ELR (cell line): ENCODE measurements around the gene SPRN.
"Not testable (repeated sequence)": the region's sequence is repeated elsewhere in the genome, so short reads cannot be mapped to it uniquely, and the experiment has no call there.

Experiments used
- DNase-seq: peaks from one replicate; pipeline ENCODE4 v3.0.0-alpha.2; 2015; ENCODE audit warnings: low read depth

SPRN gene, protein sequence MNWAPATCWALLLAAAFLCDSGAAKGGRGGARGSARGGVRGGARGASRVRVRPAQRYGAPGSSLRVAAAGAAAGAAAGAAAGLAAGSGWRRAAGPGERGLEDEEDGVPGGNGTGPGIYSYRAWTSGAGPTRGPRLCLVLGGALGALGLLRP

DNA sequence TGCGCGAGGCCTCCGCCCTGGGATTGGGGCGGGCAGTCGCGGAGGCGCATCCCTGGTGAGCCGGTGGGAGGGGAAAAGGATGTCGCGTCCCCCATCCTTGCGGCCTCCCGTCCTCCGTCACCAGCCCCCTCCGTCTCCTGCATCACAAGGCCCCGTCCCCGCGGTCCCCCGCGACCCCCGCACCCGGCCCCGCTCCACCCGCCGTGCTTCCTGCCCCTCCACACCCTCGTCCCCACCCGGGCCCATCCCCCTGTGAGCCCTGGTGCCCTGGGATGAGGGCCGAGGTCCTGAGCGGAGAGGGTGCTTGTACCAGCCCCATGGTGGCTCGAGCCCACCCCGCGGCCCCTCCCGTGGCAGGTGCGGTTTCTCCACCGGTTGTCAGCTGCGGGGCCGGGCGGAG lies at the start of gene SPRN:
Gene SPRN, minus strand, starts transcription at position 25 of the 400 bp plus-strand sequence. CDS start 944 bp downstream, outside the sequence.
- not testable (repeated sequence) for DNase-seq

DNA sequence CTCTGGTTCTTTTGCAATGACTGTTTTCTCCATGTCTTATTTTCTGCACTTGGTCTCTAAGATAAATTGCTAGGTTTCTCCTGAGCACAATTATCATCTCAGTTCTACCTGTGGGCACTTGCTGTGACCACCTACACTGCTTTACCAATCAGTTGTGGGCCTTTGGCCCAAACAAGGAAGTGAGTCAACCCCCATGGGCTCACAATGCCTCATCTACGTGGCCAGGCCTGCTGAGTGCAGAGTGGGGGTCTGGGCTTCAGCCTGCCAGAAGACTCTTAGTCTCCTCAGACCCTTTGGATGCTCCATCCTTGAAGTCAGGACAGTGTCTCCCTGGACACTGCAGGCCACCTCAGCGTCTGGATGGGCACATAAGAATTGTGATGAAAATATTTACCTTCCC lies 49.6 kb upstream of the SPRN start:
- DNase-seq, result no peak

DNA sequence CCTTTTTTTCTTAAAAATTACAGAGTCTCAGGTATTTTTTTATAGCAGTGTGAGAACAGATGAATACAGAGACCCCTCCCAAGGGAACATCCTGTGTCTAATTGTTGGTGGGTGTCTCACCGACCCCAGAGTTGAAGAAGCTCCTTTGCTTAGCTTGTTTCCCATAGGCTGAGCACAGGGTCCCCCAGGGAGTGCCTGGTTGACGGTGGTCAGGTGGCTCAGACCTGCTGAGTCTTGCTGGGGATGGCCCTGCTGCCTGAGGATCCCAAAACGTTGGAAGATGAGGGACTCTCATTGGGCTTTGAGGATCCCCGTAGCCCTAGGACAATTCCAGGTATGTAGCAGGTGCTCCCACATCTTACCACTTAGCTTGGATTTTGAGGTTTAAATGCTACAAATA lies 48.8 kb upstream of the SPRN start:
- no peak for DNase-seq

DNA sequence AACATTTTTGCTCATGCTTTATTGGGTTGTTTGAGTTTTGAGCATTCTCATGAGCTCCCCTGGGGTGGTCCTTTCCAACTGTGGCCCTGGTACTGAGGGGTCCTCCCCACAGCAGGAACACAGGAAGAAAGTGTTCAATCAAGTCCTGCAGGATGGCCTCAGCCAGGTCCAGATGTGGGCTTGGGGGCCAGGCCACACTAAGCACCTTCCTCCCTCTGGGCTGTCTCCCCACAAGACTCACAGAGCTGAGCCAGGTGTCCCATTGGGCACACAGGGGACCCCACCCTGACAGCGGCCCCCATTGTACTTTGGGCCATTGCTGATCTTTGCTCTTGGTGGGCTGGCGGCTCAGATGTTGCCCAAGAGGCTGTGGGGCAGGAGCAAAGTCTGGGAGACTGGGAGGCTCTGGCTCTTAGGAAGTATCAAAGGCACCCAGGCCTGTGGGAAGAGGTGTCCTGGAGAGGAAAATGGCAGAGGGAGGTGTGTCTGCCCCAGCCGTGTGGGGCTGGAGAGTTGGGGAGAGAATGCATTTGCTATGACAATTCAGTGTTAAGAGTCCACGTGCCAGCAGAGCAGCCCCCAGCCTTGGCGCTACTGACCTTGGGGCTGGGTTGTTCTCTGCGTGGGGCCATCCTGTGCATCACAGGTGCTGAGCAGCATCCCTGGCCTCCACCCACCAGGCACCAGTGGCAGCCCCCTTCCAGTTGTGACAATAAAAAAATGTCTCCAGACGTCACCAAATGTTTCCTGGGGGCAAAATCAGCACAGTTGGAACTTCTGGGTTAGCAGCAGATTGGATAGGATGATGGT lies 47.1 kb upstream of the SPRN start:
- DNase-seq, result no peak

DNA sequence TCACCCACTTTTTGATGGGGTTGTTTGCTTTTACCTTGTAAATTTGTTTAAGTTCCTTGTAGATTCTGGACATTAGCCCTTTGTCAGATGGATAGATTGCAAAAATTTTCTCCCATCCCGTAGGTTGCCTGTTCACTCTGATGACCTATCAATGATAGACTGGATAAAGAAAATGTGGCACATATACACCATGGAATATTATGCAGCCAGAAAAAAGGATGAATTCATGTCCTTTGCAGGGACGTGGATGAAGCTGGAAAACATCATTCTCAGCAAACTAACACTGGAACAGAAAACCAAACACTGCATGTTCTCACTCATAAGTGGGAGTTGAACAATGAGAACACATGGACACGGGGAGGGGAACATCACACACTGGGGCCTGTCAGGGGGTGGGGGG lies 44.8 kb upstream of the SPRN start:
- DNase-seq, result not testable (repeated sequence)

DNA sequence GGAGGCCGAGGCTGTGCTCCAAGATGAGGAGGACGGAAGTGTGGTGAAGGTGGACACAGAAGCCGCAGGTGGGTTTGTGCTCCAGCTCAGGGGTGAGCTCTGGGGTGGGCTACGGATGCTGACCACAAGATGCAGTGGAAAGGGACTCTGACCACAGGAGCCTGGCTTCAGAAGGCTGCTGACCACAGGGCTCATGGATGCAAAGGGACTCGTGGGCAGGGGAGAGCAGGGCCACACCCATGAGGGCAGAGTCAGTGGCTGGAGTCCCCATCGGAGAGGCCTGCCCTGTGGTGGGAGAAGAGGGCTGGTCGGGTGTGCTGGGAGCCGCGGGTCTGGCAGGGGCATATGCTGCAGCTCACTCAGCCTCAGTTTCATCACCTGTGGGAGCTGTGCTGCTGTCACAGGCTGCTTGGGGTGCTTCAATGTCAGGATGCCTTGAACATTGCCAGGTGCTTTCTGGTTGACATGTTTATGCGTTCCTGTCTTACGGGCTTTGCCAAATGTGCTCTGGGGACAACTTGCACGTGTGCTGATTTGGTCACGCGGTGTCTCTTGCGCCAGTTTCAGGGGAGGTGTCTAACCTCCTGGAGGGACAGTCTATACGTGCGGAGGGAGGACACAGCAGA lies 43.0 kb upstream of the SPRN start:
- DNase-seq, result no peak

DNA sequence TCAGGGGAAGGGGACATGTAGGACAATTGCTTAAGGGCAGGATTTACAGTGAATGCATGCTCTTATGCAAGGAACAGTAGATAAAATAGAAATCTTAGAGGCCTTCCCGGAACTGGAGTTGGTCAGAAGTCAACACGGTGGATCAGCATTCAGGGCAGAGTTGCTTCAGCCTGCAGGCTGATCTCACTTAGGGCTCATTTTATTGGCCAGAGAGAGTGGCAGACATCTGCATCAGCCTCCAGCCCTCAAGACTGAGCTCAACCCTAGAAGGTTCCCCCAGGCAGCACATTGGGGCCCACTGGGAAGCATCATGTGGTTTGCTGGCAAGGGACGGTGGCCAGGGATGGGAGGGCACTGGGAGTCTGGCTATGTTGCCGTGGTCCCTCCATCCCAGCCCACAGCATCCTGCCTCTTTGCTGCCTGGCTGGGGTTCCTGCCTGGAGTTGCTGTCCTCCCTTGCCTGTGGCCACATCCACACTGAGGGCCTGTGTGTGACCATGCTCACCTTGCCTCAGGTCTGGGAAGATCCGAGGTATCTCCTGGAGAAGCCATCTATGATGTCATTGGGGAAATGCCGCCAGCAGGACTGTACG lies 42.4 kb upstream of the SPRN start:
- no peak for DNase-seq

DNA sequence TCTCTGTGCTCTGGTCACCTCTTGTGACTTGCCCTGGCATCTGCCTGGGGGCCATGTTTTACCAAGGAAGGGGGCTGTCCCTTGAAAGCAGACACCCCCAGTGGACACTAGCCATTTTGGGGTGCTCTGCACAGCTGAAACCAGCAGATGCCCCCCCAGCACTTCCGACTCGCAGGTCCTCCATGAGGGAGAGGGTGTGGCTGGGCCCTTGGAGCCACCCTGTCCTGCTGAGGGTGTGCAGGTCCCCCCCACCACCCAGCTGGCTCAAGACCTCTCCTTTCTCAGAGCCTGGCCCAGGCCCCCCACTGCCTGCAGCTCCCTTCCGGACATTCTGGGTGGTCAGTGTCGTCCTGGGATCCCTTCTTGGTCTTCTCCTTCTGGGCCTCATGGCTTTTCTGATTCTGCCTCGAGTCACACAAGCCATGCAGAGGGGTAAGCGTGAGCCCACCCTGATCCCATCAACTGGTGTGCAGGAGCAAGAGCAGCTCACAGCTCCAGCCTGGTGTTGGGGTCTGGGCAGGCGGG lies 41.6 kb upstream of the SPRN start:
- DNase-seq, result no peak

DNA sequence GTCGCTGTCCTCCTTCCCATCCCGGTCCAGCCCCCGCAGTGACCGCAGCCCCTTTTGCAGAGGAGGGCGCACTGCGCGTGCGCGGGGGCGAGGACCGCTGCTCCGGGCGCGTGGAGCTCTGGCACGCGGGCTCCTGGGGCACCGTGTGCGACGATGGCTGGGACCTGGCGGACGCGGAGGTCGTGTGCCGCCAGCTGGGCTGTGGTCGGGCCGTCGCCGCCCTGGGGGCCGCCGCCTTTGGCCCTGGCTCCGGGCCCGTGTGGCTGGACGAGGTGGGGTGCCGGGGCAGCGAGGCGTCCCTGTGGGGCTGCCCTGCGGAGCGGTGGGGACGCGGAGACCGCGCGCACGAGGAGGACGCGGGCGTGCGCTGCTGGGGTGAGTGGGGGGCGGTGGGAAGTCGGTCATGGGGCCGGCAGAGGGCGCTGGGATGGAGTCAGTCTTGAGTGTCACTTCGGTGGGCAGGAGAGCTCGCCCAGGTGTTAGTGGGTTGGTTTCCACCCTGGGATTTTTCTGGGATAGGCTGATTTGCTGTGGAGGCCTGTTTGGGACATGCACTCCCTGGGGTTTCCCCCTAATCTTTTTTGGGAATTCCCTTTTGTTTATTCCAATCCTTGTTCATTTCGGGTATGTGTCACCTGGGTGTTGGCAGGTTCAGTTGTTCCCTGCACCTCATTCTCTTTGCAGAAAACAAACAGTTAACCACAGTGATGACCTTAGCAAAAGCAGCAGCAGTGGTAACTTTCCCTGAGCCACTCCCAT lies 40.9 kb upstream of the SPRN start:
- DNase-seq, result no peak

DNA sequence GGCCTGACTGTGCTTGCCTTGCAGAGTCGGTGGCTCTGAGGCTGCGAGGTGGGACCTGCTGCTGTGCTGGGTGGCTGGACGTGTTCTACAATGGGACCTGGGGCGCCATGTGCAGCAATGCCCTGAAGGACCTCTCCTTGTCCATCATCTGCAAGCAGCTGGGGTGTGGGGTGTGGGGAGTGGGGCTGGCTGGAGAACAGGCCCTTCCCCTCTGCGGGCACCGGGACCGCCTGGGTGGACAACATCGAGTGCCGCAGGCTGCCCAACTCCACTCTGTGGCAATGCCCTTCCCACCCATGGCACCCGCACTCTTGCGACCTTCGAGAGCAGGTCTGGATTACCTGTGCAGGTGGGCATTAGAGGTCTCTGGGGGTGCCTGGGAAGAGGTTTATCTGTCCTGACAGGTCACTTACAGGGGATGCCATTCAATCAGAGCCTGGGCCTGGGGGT lies 40.2 kb upstream of the SPRN start:
- no peak for DNase-seq

DNA sequence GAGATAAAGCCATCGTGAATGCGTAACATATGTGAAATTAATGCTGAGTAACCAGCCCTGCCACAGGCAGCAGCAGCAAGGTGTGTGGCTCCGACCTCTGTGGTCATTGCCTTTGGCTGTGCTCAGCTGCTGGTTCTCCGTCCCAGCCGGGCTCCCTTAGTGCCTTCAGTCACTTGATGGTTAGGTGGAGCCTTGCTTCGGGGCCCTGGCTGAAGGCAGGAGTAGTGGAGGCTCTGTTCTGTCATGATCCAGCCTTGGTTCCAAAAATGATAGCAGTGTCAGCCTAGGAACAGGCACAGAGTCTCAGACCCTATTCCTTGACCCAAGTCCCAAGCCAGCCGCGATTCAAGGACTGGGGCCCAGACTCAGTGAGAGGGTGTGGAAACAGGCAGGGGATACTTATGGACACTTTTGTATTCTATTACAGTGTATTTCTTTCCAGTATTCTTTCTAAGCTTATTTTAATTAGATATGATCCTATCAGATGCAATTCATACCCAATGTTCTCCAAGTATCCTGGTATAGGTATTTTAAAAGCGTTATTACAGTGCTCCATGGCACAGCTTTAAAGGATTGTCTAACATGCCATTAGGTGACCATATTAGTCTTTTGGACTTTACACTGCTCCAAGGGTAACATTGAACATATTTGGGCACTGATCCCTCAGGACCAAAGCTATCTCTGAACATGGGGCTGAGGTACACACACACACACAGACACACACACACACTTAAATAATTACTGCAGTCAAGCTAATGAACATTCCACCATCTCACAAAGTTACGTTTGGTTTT lies 38.3 kb upstream of the SPRN start:
- DNase-seq, result no peak

DNA sequence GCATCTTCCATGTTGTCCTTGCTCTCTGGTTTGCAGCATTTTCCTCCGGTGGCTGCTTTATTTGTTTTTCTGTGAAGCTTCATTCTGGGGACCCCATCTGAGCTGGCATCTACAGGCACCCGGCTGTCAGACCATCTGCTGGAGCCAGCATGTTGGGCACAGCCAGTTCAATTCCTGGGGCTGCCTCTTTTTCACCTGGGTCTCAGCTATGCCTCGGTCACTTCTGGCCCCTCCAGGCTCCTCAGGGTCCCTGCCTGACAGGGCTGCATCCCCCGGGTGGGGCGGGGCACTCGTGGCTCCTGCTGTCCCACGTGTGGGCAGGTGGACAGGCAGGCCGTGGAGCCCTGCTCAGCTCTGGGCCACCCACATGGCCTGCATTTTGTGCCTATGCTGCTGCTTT lies 37.4 kb upstream of the SPRN start:
- DNase-seq, result no peak

DNA sequence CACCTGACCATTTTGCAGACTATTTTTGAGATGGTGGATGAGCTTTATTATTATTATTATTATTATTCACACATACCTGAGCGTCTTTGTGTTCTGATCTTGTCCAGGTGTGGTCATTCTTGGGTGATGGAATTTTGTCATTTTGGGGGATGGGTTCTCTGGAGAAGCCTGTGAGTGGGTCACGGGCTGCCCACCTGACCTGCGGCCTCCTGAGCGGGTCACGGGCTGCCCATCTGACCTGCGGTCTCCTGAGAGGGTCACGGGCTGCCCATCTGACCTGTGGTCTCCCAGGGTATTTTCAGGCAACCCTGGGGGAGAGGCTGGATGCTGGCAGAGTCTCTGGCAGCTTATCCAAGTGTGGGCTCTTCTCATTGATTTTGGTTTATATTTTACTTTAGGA lies 36.6 kb upstream of the SPRN start:
- DNase-seq, result no peak

DNA sequence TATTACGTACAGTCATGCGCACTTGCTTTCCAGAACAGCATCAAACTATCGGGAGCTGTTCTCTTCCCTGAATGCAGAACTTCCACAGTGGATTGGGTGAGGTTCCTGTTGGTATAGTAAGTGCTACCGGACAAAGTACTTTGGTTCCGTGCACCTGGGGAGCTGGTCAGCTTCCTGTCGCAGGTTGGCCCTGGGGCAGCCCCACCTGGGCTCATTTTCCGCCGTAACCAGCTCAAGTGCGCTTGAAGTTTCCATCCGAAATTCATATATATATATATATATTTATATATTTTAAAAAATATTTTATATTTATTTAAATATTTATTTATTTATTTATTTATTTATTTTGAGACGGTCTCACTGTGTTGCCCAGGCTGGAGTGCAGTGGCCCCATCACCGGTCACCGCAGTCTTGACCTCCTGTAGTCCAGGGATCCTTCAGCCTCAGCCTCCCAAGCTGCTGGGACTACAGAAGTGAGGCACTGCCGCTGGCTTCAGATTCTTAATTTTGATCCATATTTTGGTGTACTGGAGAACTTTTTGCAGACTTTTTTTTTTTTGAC lies 35.9 kb upstream of the SPRN start:
- DNase-seq, result no peak

DNA sequence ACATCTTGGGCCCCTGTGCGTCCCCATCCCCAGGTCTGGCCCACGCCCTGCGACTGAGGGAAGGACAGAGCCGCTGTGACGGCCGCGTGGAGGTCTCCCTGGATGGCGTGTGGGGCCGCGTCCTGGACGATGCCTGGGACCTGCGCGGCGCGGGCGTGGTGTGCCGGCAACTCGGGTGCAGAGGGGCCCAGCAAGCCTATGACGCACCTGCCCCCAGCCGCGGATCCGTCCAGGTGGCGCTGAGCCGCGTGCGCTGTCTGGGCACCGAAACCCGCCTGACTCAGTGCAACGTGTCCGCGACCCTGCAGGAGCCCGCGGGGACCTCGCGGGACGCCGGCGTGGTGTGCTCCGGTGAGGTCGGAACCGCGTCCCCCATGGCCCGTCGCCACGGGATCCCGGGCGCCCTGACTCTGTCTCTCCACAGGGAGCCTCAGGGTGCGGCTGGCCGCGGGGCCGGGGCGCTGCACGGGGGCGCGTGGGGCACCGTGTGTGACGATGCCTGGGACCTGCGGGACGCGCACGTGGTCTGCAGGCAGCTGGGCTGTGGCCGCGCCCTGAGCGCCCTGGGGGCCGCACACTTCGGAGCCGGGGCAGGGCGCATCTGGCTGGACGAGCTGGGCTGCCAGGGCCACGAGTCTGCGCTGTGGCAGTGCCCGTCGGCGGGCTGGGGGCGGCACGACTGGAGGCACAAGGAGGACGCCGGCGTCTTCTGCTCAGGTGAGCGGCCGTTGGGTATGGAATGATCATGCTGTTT lies 35.2 kb upstream of the SPRN start:
- no peak for DNase-seq

DNA sequence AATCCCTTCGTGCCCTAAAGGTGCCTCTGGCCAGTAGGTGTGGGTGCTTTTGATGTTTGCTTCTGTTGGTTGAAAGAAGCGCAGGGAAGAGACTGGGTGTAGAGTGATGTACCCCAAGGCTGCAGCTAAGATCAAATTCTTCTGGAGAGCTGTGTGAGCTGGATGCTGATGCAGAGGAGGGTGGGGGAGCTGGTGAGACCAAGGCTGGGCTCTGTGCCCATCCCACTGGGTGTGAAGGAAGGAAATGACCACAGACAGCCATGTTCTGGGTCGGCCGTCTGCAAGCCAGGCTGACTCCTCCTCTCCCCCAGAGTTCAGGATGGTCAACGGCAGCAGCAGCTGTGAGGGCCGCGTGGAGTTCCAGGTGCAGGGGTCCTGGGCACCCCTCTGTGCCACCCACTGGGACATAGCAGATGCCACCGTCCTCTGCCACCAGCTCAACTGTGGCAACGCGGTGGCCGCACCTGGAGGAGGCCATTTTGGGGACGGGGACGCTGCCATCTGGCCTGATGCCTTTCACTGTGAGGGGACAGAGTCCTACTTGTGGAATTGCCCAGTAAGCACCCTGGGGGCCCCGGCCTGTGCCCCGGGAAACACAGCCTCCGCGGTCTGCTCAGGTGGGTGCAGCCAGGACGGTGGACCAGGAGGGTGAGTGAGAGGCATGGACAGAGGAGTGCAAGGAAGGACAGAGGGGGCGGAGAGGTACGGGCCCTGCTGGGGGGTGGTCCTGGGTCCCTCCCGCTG lies 34.5 kb upstream of the SPRN start:
- no peak for DNase-seq

DNA sequence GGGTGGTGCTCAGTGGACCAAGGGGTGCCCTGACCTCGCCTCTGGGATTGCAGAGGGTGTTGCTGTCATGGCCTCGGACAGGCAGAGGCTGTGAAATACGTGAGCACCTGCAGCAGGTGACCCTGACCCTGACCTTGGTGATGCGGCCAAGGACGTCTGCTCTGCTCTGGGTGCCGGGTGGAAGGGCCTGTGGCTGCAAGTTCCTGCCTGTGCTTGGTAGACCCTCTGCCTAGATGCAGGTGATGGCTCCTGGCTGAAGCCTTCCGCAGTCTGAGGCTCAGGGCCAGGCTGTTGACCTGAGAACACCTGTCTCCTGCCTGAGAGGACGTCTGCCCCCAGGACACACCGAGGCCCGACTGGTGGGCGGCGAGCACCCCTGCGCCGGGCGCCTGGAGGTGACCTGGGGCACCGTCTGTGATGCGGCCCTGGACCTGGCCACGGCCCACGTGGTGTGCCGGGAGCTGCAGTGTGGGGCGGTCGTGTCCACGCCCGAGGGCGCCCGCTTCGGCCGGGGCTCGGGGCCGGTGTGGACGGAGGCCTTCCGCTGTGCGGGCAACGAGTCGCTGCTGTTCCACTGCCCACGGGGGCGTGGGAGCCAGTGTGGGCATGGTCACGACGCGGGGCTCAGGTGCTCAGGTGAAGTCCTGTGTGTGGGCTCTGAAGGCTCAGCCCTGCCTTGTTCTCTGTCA lies 33.7 kb upstream of the SPRN start:
- DNase-seq, result no peak

DNA sequence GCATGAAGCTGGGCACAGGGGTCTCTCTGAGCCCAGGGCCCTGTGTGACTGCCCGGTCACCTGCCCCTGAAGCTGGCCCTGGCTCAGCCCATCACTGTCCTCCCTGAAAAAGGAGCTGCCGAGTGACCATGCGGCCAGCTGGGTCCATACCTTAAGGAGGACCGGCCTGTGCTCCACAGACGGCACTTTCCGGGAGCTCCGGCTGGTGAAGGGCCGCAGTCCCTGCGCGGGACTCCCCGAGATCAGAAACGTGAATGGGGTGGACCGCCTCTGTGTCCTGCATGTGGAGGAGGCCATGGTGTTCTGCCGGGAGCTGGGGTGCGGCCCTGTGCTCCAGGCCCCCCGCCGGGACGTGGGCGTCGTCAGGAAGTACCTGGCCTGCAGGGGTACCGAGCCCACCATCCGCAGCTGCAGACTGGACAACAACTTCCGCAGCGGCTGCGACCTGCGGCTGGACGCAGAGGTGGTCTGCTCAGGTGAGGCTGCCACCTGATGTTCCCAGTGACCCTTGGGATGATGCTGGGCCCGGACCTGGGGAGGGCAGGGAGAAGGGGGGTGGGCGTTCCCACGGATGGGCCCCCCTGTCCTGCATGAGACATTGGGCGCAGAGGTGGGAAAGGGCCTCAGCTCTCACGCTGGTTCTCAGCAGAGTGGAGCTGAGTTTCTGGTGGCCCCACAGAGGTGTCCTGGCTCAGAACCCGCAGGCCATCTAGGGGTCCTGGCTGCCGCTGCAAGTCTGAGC lies 32.8 kb upstream of the SPRN start:
- DNase-seq, result no peak
